ENCODE results near the gene KLHL29. TPM values are rescaled to one million over a fixed set of nuclear protein-coding genes. Genes with fewer than 3 reads are reported as not detected.

The KLHL29 gene
- total RNA-seq, 4 donors from 2014 or later, result 7.6 to 15.3 (median 8.4) TPM

- TF ChIP-seq CTCF (IDR thresholded peaks at IDR 0.05; ENCODE audit: low read depth), result no peak
Measured at GRCh38 chr2:23503097-23503496, 118.1 kb downstream of the KLHL29 start.

GRCh38 chr2:23503682-23504081, 118.7 kb downstream of the KLHL29 start:
- TF ChIP-seq CTCF (IDR thresholded peaks at IDR 0.05; ENCODE audit: low read depth), result no peak

- TF ChIP-seq CTCF (IDR thresholded peaks at IDR 0.05; ENCODE audit: low read depth), result no peak
Measured at GRCh38 chr2:23504591-23504990, 119.6 kb downstream of the KLHL29 start.

GRCh38 chr2:23505218-23505983, 120.4 kb downstream of the KLHL29 start:
- TF ChIP-seq CTCF (IDR thresholded peaks at IDR 0.05; ENCODE audit: low read depth), result no peak

- no peak for TF ChIP-seq CTCF (IDR thresholded peaks at IDR 0.05; ENCODE audit: low read depth)
Measured at GRCh38 chr2:23505984-23506380, 121.0 kb downstream of the KLHL29 start.

GRCh38 chr2:23506531-23507266, 121.7 kb downstream of the KLHL29 start:
- TF ChIP-seq CTCF (IDR thresholded peaks at IDR 0.05; ENCODE audit: low read depth), result no peak

GRCh38 chr2:23507267-23508065, 122.5 kb downstream of the KLHL29 start:
- TF ChIP-seq CTCF (IDR thresholded peaks at IDR 0.05; ENCODE audit: low read depth), result no peak
